Measurements from ENCODE around the gene FAM170B.

DNA sequence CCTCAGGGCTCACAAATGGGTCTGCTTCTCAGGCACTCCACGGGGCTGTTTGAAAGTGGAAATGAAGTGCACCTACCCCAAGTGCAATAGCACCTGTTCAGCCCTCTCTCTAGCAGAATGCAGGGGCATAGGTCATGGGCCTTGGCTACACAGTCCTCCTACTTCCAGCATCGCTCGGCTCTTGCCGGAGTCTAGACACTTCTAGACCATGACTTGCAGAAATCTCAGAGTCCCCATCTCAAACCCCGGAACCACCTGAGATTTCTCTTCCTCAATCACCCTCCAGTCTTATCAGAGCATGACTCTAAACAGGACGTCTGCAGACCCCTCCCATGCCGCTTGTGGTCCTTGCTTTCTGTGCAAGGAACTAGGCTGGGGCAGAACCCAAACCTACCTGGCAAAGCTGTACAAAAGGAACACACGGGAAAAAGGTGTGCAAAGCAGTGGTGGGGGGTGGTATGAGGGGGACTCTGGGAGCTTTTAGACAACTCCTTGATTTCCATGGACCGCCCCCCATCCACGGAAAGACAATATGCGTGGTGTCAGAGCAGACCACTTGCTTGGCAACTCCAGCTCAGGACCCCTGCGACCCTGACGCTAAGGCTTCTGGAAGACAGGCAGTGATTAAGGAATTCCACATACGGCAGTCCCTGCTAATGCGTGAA, 40.6 kb upstream of the FAM170B start:
- TF ChIP-seq, protein P1, sequence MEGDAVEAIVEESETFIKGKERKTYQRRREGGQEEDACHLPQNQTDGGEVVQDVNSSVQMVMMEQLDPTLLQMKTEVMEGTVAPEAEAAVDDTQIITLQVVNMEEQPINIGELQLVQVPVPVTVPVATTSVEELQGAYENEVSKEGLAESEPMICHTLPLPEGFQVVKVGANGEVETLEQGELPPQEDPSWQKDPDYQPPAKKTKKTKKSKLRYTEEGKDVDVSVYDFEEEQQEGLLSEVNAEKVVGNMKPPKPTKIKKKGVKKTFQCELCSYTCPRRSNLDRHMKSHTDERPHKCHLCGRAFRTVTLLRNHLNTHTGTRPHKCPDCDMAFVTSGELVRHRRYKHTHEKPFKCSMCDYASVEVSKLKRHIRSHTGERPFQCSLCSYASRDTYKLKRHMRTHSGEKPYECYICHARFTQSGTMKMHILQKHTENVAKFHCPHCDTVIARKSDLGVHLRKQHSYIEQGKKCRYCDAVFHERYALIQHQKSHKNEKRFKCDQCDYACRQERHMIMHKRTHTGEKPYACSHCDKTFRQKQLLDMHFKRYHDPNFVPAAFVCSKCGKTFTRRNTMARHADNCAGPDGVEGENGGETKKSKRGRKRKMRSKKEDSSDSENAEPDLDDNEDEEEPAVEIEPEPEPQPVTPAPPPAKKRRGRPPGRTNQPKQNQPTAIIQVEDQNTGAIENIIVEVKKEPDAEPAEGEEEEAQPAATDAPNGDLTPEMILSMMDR (conservative IDR thresholded peaks at IDR 0.05 in 1 of 2, IDR thresholded peaks at IDR 0.05 in 1 of 2; ENCODE audit: extremely low read depth in 1 of 2, insufficient read depth in 1 of 2, low read depth in 1 of 2, low read length in 2 of 2) = no peak
- TF ChIP-seq EZH2 (IDR thresholded peaks at IDR 0.05; ENCODE audit: borderline replicate concordance, low read length) = no peak

All from mammary epithelial cell (primary cell).